ENCODE measurements around the gene C9orf50.

DNA sequence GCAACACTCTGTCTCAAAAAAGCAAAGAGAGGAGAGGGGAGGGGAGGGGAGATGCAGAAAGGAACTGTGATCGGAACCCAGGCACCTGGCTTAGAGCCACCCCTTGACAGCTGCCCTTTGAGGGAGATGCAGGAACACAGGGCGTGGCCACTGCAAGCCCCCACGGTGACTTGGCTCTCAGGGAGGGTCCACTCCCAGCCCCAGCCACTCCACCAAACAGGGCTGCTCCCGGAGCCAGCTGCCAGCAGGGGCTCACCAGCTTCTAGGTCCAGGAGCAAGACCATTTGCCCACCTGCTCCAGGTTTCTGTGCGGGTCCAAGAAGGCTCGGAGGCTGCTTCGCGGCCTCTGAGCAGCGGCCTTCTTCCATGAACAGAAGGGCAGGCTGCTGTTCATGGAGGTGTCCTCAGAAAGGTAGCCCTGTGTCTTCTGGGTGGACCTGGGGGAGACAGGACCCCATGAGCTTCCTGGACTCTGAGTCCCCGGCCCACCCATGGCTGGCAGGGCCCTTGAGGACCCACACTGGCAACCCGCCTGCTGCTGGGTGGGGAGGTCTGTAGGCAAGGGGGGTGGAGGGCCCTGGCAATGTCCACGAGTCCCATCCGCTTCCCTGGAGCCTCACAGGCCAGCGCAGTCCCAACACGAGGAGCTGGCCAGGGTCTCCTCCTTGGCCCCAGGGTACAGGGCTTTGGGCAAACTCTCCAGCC lies 7.9 kb downstream of the C9orf50 start:
- TF ChIP-seq, protein P1, sequence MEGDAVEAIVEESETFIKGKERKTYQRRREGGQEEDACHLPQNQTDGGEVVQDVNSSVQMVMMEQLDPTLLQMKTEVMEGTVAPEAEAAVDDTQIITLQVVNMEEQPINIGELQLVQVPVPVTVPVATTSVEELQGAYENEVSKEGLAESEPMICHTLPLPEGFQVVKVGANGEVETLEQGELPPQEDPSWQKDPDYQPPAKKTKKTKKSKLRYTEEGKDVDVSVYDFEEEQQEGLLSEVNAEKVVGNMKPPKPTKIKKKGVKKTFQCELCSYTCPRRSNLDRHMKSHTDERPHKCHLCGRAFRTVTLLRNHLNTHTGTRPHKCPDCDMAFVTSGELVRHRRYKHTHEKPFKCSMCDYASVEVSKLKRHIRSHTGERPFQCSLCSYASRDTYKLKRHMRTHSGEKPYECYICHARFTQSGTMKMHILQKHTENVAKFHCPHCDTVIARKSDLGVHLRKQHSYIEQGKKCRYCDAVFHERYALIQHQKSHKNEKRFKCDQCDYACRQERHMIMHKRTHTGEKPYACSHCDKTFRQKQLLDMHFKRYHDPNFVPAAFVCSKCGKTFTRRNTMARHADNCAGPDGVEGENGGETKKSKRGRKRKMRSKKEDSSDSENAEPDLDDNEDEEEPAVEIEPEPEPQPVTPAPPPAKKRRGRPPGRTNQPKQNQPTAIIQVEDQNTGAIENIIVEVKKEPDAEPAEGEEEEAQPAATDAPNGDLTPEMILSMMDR (IDR thresholded peaks at IDR 0.05; ENCODE audit: low read length) = no peak
- TF ChIP-seq EZH2 (optimal IDR thresholded peaks at IDR 0.05; ENCODE audit: low read depth, low read length) = no peak
